NCI-H146 treated with DMSO at 0.1 percent for 48 hours (cell line): ENCODE measurements around the gene RXRA.

Source experiments
- DNase-seq: peaks from one replicate; lab custom pipeline; 2025; ENCODE audit not compliant: unreplicated experiment; lab: John Stamatoyannopoulos, UW

The RXRA gene

DNA sequence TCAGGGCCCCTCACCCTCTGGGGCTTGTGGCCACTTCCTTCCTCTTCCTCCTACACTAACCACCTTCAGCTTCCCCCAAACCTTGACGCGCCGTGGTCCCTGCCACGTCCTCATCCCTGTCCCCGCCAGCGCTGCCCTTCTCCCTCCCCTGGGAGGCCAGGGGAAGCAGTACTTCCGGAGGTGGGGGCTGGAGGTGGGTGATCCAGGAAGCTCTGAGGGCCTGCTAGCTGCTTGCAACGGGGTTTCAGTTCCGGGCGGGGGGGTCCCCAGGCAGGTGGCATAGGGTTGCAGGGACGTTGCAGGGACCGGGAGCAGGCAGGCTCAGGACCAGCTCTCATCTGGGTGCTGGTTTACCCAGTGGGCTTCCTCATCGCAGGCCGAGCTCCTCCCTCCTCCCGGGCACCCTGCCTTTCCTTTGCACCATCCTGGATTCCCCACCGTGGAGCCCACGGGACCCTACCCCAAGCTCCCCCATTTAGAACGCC, 70.0 kb downstream of the RXRA start:
- no peak for DNase-seq

- no peak for DNase-seq
These were observed 70.6 kb downstream of the RXRA start for GRCh38 chr9:134396825-134397224.

- no peak for DNase-seq
These were observed 72.5 kb downstream of the RXRA start for GRCh38 chr9:134398756-134399155.

DNA sequence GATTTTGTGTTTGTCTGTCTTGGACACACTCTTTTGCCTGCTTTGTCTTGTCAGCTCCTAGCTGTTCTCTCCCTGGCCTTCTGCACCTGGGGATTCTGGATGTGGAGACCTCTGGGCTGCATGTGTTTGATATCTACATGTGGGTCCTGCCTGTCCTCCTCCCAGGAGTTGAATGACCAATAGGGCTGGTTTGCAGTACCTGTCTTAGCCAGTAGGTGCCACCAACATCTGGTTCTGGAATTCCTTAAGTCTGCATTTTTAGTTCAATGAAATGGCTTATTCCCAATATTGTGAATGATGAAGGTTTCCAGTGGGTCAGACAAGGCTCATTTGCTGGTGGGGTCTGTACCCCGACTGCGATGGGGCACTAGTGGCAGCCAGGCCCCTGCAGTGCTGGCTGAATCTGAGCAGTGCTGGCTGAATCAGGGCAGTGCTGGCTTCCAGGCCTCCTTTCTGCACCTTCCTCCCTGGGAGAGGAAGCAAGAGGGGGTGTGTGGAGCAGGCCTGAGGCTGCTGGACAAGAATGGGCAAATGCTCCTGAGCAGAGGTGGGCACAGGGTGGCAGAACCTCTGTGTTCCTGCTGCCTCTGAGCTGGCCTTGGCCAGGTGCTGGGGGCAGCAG, 73.3 kb downstream of the RXRA start:
- DNase-seq, result no peak

DNA sequence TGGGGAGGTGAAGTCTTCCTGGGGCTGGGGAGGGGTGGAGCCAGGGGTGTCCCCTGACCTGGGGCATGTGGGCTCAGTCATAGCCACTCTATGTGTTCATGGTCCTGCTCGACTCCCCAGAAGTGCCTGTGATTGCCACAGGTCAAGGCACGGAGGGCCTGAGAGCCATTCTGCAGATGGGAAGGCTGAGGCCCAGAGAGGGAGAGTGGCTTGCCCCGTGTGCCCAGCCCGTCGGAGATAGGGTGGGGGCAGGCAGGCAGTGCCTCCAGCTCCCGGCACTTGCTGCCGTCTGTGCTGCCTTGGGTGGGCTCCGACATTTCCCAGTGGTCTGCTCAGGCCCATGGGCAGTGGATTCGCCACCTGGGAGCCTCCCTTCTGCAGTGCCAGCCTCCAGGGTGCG, 74.0 kb downstream of the RXRA start:
- DNase-seq, result no peak

- DNase-seq, result no peak
These were observed 75.1 kb downstream of the RXRA start for GRCh38 chr9:134401391-134401790.

GRCh38 chr9:134402182-134402581, 75.9 kb downstream of the RXRA start:
- DNase-seq, result no peak

GRCh38 chr9:134403292-134403681, 77.0 kb downstream of the RXRA start:
- no peak for DNase-seq

- DNase-seq, result no peak
These were observed 77.5 kb downstream of the RXRA start for GRCh38 chr9:134403682-134404301.

- DNase-seq, result no peak
These were observed 78.4 kb downstream of the RXRA start for GRCh38 chr9:134404376-134405358.

- no peak for DNase-seq
These were observed 79.3 kb downstream of the RXRA start for GRCh38 chr9:134405527-134405926.

DNA sequence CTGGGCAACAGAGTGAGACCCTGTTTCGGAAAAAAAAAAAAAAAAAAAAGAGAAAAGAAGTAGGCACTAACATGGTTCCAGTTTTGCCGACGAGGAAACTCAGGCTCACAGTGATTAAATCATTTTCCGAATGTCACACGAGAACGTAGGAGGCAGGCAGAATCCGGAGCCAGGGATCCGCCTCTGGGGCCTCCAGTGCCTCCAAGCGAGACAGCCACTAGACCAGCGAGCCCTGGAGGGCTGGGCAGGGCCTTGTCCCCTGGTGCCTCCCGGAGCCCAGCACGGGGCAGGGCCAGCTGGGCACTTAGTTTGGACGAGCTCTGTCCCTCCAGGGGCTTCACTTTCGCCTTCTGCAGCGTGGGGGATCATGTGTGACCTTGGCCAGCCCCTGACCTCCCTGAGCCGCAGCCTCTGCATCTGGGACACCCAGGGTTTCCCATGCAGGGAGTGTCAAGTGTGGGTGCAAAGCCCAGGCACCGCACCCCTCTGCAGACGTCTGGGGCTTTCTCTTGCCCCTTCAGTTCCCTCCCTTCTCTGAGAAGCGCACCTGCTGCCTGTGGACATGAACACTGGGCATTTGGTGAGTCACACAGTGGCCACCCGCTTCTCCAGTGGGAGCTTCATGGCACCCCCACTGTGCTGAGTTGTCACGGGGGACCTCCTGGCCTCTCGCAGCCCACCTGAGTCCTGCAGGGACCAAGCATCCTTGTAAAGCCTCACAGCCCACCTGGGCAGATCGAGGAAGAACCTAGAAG, 80.3 kb downstream of the RXRA start:
- no peak for DNase-seq

- no peak for DNase-seq
These were observed 81.0 kb downstream of the RXRA start for GRCh38 chr9:134407121-134407779.

- no peak for DNase-seq
These were observed 82.1 kb downstream of the RXRA start for GRCh38 chr9:134408389-134408788.

DNA sequence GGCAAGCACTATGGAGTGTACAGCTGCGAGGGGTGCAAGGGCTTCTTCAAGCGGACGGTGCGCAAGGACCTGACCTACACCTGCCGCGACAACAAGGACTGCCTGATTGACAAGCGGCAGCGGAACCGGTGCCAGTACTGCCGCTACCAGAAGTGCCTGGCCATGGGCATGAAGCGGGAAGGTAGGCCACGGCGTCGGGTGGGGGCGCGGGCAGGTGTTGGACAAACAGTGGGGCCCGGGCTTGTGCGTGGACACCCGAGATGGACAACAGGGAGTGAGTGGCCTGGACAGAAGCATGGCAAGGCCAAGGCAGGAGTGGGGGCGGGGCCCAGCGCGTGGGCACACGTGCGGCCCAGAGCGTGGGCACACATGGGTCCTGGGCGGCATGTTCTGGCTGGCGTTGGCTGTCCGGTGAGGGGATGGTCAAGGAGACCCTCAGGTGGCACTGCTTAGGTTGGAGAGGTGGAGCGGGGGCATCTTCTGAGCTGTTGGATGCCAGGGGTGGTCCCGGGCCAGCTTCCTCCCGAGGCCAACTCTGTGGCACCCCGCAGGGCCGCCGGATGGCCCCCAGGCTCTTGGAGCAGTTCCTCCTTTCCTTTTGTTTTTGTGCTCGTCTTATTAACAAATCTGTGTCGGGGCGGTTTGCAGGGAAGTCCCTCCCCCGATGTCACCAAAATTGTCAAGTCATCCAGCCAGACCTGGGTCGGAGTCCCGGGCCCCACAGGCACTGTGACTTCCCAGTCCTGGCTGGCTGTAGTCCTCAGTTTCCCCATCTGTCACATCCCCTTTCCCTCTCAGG, 82.9 kb downstream of the RXRA start:
- no peak for DNase-seq

DNA sequence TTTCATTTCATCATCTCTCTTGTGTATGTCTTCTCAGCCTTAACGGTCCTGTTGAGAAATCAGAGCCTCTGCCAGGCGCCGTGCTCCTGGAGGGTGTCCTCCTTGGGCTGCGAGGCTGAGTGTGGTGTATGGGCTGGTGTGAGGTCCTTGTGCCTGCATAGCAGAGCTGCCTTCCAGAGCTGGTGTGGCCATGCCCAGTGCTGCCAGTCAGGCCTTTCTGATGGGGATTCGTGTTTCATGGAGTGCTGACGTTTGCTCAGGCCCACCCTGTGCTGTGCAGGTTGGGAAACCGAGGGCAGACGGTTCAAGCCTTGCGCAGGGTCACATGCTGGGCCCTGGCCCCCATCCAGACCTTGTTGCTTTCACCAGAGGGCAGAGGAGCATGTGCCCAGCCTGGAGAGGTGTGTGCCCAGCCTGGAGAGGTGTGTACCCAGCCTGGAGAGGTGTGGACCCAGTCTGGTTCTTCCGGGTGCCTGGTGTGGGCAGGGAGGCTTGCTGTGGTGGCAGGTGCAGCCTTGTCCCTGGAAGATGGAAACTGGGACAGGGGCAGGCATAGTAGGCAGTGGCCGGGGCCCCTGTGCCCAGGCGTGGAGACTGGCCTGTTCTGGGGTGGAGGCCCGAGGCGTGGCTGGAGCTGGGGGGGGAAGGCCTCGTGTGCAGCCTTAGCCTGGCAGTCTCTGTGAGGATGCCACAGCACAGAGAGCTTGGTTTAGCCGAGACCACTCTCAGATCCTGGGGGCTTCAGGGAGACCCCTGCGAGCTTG, 84.0 kb downstream of the RXRA start:
- no peak for DNase-seq

DNA sequence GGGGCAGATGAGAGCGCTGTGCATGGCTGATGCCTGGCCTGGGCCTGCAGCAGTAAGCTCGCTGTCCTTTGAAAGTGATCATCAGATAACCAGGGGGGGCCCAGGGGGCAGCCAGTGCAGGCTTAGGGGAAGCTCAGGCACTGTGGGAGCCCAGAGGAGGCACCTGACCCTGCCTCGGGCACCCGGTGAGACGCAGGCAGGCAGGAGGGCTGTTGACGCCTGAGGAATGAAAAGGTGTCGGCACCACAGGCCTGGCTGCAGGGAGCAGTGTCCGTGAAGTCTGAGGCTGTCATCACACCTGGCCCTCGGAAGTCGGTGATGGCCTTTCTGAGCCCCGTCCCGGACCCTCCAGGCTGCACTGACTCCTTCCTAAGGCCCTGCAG, 84.6 kb downstream of the RXRA start:
- DNase-seq, result no peak

- DNase-seq, result no peak
These were observed 85.4 kb downstream of the RXRA start for GRCh38 chr9:134411440-134412297.
